Gastrocnemius medialis (tissue), 4 donors: ENCODE data around the gene KCNH8. TPM values are rescaled to one million over a fixed set of nuclear protein-coding genes. Genes with fewer than 3 reads are reported as not detected.

Source experiments
- ATAC-seq, 2 donors: fragments of 150-250 bp; one replicate each; pipeline ENCODE4 v1.9.1; 2016
- DNase-seq, 2 donors: peaks; one replicate each; pipeline ENCODE4 v3.0.0-alpha.2; 2019
- H3K27ac ChIP-seq, 4 donors: fragments of 200-600 bp; sonication (generic); 1 replicate in 1 of 4; 2 replicates in 3 of 4; pipeline ENCODE4 v1.5.1; 2016 to 2018; ENCODE audit warnings: mild to moderate bottlenecking in 2 of 4, moderate library complexity in 1 of 4
- H3K27me3 ChIP-seq, 3 donors: fragments of 200-600 bp; sonication (generic) in 2 of 3; 1 replicate in 1 of 3; 2 replicates in 2 of 3; pipeline versions ENCODE4 v1.5.1 to v1.6.0; 2016 to 2019; ENCODE audit warnings: mild to moderate bottlenecking in 1 of 3, moderate library complexity in 1 of 3
- H3K36me3 ChIP-seq, 2 donors: fragments of 200-600 bp; sonication (generic) in 1 of 2; one replicate each; pipeline ENCODE4 v1.5.1; 2017 to 2018
- H3K4me1 ChIP-seq, 2 donors: fragments of 200-600 bp; sonication (generic) in 1 of 2; one replicate each; pipeline ENCODE4 v1.5.1; 2016 to 2017; ENCODE audit warnings: mild to moderate bottlenecking in 2 of 2
- H3K4me3 ChIP-seq, 4 donors: fragments of 200-600 bp; sonication (generic) in 3 of 4; 1 replicate in 1 of 4; 2 replicates in 3 of 4; pipeline ENCODE4 v1.5.1; 2016 to 2019; ENCODE audit warnings: mild to moderate bottlenecking in 2 of 4
- H3K9me3 ChIP-seq, 3 donors: fragments of 200-600 bp; sonication (generic) in 2 of 3; 1 replicate in 1 of 3; 2 replicates in 2 of 3; pipeline ENCODE4 v1.5.1; 2016 to 2019
- CTCF ChIP-seq, 5 experiments: fragments of 450-650 bp in 3 of 5; fragments of 200-600 bp in 2 of 5; sonication (generic) in 2 of 5; IDR thresholded peaks in 4 of 5; conservative IDR thresholded peaks in 1 of 5; 1 replicate in 4 of 5; 2 replicates in 1 of 5; pipeline ENCODE4 v1.5.1; 2016 to 2019; ENCODE audit warnings: antibody characterized with exemption in 5 of 5, mild to moderate bottlenecking in 3 of 5, moderate library complexity in 3 of 5
- POLR2A ChIP-seq, 2 donors: fragments of 450-650 bp; IDR thresholded peaks; one replicate each; pipeline ENCODE4 v1.6.1; 2017; ENCODE audit warnings: antibody characterized with exemption in 2 of 2, mild to moderate bottlenecking in 2 of 2, moderate library complexity in 2 of 2
- in situ Hi-C, 4 donors: fragments of 200-750 bp; cut with MboI; loops; one replicate each; pipeline versions ENCODE4 v1.15.0 to v1.8.0; 2017; ENCODE audit warnings: low sequenced_read_pairs in 4 of 4
- intact Hi-C: fragments of 100-400 bp; cut with DNase I; formaldehyde crosslinking; loops from one replicate; pipeline ENCODE4 v1.15.1; 2023; ENCODE audit warnings: low total_unique reads
- total RNA-seq, 4 donors: library from RNA; depleted of rRNA; stranded (reverse); fragments of >200 nt; gene quantifications; one replicate each; pipeline versions ENCODE4 v1.1.0 to v1.2.3, GENCODE V29; 2016

KCNH8 gene
- total RNA-seq, 4 donors from 2014 or later, result not detected

DNA sequence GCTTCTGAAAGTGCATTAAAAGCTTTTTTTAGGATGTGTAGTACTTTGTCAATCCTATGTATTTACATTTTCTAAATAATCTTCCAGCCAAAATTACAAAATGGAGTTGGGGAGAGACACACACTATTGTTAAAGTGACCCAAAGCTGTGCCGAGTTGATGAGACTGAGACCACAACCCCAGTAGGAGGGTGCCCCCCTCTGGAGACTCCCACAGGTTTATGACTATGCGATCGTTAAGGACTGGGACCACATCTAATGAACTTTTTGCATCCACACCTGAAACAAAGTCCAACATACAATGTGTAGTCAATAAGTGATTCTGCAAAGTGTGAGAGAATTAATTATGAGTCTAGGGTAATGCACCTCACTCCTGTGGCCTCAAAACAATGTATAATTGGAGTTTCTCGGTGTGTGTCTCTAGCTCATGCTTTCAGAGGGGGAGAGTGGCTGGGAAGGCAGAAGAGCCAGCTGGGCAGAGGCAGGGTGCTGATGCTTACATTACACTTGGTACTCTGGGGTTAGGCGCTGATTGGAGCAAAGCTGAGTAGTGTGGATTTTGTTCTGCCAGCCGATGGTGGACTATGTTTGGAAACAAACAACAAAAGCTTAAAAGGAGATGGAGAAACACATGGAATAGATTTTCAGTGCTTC, 102.8 kb downstream of the KCNH8 start:
- Histone ChIP-seq H3K4me3 (no peak overlapping the region), H3K27me3 (no peaks in the 10 kb centered on the region), H3K4me1 (no peaks in the 10 kb centered on the region), H3K27ac (no peak overlapping the region), H3K36me3 (no peaks in the 10 kb centered on the region), H3K9me3 (no peaks in the 10 kb centered on the region)
- intact Hi-C loops, result no loop called here
- TF ChIP-seq CTCF (IDR thresholded peaks at IDR 0.05 in 4 of 5, conservative IDR thresholded peaks at IDR 0.05 in 1 of 5) (no peak), POLR2A (IDR thresholded peaks at IDR 0.05) (no peak)
- in situ Hi-C loops, result no loop called here
- DNase-seq, result no peak
- no peak for ATAC-seq

DNA sequence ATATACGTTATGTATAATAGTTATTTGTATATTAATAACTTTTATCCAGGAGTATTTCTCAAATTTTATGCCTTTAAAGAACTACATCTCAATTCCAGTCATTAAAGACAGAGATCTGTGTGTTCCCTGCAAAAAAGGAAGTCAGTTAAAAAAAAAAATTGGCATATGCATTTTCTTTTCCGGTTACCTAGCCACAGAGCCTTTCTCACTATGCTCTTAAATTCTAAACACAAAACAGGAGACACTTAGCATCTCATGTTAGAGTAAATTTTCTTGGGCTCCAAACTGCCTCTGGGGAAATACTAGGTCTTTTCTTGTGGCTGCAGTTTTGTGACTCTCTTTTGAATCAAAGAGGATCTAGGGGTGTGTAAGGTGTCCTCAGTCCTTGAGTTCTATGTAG, 105.9 kb downstream of the KCNH8 start:
- Histone ChIP-seq H3K4me1 (no peaks in the 10 kb centered on the region), H3K9me3 (no peaks in the 10 kb centered on the region), H3K4me3 (no peak overlapping the region), H3K27me3 (no peaks in the 10 kb centered on the region), H3K36me3 (no peaks in the 10 kb centered on the region), H3K27ac (no peak overlapping the region)
- TF ChIP-seq POLR2A (IDR thresholded peaks at IDR 0.05) (no peak), CTCF (IDR thresholded peaks at IDR 0.05 in 4 of 5, conservative IDR thresholded peaks at IDR 0.05 in 1 of 5) (no peak)
- ATAC-seq, result no peak
- in situ Hi-C loops, result no loop called here
- intact Hi-C loops, result no loop called here
- no peak for DNase-seq

- in situ Hi-C loops (no loop called here), intact Hi-C loops (no loop called here)
- no peak overlapping the region for H3K27ac ChIP-seq
- no peaks in the 10 kb centered on the region for H3K4me1 ChIP-seq
- no peaks in the 10 kb centered on the region for H3K27me3 ChIP-seq
- DNase-seq, result no peak
- no peak overlapping the region for H3K4me3 ChIP-seq
- TF ChIP-seq CTCF (IDR thresholded peaks at IDR 0.05 in 4 of 5, conservative IDR thresholded peaks at IDR 0.05 in 1 of 5) (no peak), POLR2A (IDR thresholded peaks at IDR 0.05) (no peak)
- no peaks in the 10 kb centered on the region for H3K36me3 ChIP-seq
- no peaks in the 10 kb centered on the region for H3K9me3 ChIP-seq
- no peak for ATAC-seq
Observed at GRCh38 chr3:19254784-19255338, 106.6 kb downstream of the KCNH8 start.

- in situ Hi-C loops, result no loop called here
- TF ChIP-seq CTCF (IDR thresholded peaks at IDR 0.05 in 4 of 5, conservative IDR thresholded peaks at IDR 0.05 in 1 of 5) (no peak), POLR2A (IDR thresholded peaks at IDR 0.05) (no peak)
Observed at GRCh38 chr3:19256313-19256712, 108.0 kb downstream of the KCNH8 start.

More at GRCh38 chr3:19256313-19256712, 108.0 kb downstream of the KCNH8 start:
- intact Hi-C loops, result no loop called here
- no peaks in the 10 kb centered on the region for H3K36me3 ChIP-seq
- H3K27ac ChIP-seq, result no peak overlapping the region
- no peak for ATAC-seq
- no peak for DNase-seq
- H3K27me3 ChIP-seq, result no peaks in the 10 kb centered on the region
- H3K9me3 ChIP-seq, result no peaks in the 10 kb centered on the region
- H3K4me1 ChIP-seq, result no peaks in the 10 kb centered on the region
- no peak overlapping the region for H3K4me3 ChIP-seq
